Caco-2 (cell line): ENCODE data around the gene MACROD1. TPM values are rescaled to one million over a fixed set of nuclear protein-coding genes. Genes with fewer than 3 reads are reported as not detected.

Experiments
- BruUV-seq: library from RNA; stranded (reverse); fragments of 400-500 nt; replicated peaks from 2 replicates; lab custom pipeline; 2021; lab: Mats Ljungman, UMichigan
- CTCF ChIA-PET: fragments of 300-600 bp; sonication (Branson Sonifier 250); formaldehyde crosslinking; loops from one replicate; lab custom pipeline; 2022; ENCODE audit warnings: antibody characterized with exemption; lab: Charles Lee
- POLR2A ChIA-PET: fragments of 300-600 bp; sonication (Branson Sonifier 250); formaldehyde crosslinking; loops from one replicate; lab custom pipeline; 2022; ENCODE audit warnings: antibody characterized with exemption; lab: Charles Lee
- DNase-seq, 2 experiments: peaks; one replicate each; pipeline versions ENCODE4 v3.0.0 to v3.0.0-alpha.2; 2020 to 2022
- H3K27me3 ChIP-seq: replicated peaks from 2 replicates; pipeline ENCODE4 v1.6.0; 2011; ENCODE audit warnings: low read length; ENCODE audit not compliant: control insufficient read depth, insufficient read depth
- H3K36me3 ChIP-seq: 2 replicates; pipeline ENCODE4 v1.5.1; 2011; ENCODE audit warnings: low read length; ENCODE audit not compliant: control insufficient read depth, insufficient read depth
- H3K4me1 ChIP-seq: fragments of 250-450 bp; sonication (Bioruptor Pico); 2 replicates; pipeline ENCODE4 v1.5.1; 2020; ENCODE audit warnings: mild to moderate bottlenecking
- H3K4me3 ChIP-seq: 2 replicates; pipeline ENCODE4 v1.5.1; 2011; ENCODE audit warnings: low read depth, mild to moderate bottlenecking, control low read depth, low read length
- H3K9me3 ChIP-seq: fragments of 250-450 bp; sonication (Bioruptor Pico); 2 replicates; pipeline ENCODE4 v1.5.1; 2020; ENCODE audit warnings: mild to moderate bottlenecking, moderate library complexity
- H3K27ac Mint-ChIP-seq: one replicate; pipeline ENCODE4 v1.8.0; 2022; ENCODE audit warnings: mixed read lengths; ENCODE audit not compliant: unreplicated experiment
- H3K27me3 Mint-ChIP-seq: one replicate; pipeline ENCODE4 v1.8.0; 2022; ENCODE audit warnings: mixed read lengths; ENCODE audit not compliant: insufficient read depth, unreplicated experiment
- H3K36me3 Mint-ChIP-seq: one replicate; pipeline ENCODE4 v1.8.0; 2022; ENCODE audit warnings: mild to moderate bottlenecking, mixed read lengths; ENCODE audit not compliant: insufficient read depth, unreplicated experiment
- H3K4me1 Mint-ChIP-seq: one replicate; pipeline ENCODE4 v1.8.0; 2022; ENCODE audit warnings: low read depth, mixed read lengths; ENCODE audit not compliant: unreplicated experiment
- H3K4me3 Mint-ChIP-seq: one replicate; pipeline ENCODE4 v1.8.0; 2022; ENCODE audit warnings: mild to moderate bottlenecking, moderate library complexity, mixed read lengths; ENCODE audit not compliant: unreplicated experiment
- H3K9me3 Mint-ChIP-seq: one replicate; pipeline ENCODE4 v1.8.0; 2022; ENCODE audit warnings: mixed read lengths; ENCODE audit not compliant: unreplicated experiment
- intact Hi-C: fragments of 100-400 bp; cut with micrococcal nuclease; formaldehyde crosslinking; loops from one replicate; pipeline ENCODE4 v1.10.0; 2022; ENCODE audit not compliant: unreplicated experiment
- total RNA-seq: library from RNA; stranded (reverse); gene quantifications from 2 replicates; pipeline ENCODE4 v1.2.3, GENCODE V29; 2022
- TF ChIP-seq, protein P1 (sequence below), 2 experiments: fragments of 200-600 bp in 1 of 2; IDR thresholded peaks; 1 replicate in 1 of 2; 2 replicates in 1 of 2; pipeline versions ENCODE4 v1.5.1 to v1.8.0; 2011 to 2022; ENCODE audit warnings: antibody characterized with exemption in 1 of 2, control low read depth in 1 of 2, inconsistent platforms in 1 of 2, low read depth in 1 of 2, low read length in 1 of 2, mild to moderate bottlenecking in 1 of 2, moderate library complexity in 1 of 2; ENCODE audit not compliant: insufficient read depth in 1 of 2, severe bottlenecking in 1 of 2, unreplicated experiment in 1 of 2

The MACROD1 gene
- total RNA-seq, 1 experiment from 2014 or later, result 29.6 TPM

DNA sequence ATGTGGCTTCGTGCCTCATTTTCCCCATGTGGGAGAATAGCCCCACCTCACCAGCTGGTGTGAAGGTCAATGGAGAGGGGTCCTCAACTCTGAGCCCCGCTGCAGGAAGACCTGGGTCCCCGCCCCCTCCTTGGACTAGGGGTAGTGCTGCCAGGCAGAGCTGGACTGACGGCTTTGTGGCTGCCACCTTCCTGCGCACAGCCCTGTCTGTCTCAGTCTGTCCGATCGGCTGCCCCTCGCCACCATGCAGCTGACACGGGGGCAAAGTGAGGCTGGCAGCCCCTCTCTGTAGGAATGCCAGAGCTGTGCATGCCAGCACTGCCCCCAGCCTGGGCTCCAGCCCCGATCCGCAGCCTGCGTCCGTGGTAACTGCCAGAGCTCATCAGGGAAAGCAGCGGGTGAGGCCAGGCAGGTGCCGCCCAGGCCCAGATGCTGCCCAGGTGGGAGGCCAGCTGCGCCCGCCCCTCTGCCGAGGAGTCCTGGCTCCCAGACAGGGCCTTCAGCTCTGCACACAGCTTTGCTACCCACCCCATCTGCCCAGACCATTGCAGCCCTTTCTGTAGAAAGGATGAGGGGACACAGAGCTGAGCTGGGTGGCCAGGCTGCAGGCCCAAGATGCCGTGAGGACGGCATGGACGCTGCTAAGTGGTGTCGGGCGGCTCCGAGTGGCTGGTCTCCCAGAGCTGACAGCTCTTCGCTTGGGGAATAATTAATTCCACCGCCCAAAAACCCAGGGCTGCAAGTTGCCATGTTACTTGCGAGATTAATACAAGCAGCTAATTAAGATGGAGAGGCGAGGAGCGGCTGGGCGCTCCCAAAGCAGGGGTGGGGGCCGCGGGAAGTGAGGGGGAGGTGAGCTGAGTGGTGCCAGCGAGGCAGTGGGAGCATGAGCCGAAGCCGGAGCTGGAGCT lies 149.7 kb downstream of the MACROD1 start:
- BruUV-seq, result no TSS peak
- CTCF ChIA-PET, result no interaction called here

DNA sequence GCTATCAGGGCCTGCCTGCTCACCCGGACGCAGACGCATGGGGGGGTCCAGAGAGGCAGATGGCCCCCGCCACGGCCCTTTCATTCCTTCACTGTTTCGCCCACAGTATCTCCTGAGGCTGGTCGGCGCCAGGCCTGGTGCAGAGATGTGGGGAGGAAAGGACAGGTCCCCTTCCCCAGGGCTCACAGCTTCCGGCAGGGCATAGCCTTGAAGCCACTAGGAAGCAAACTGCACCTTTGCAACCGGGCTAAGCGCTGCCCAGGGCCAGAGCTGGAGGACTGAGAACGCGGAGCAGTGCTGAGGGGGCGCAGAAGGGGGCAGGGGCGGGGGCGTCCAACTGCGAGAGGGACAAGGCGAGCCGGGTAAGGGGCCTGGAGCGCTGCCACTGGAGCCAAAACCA lies 150.4 kb downstream of the MACROD1 start:
- no peak overlapping the region for H3K27ac Mint-ChIP-seq
- H3K36me3 Mint-ChIP-seq, result peaks cover 20% of the 10 kb centered on the region
- H3K9me3 Mint-ChIP-seq, result no peaks in the 10 kb centered on the region
- POLR2A ChIA-PET, result no interaction called here
- CTCF ChIA-PET, result no interaction called here
- TF ChIP-seq, protein P1, sequence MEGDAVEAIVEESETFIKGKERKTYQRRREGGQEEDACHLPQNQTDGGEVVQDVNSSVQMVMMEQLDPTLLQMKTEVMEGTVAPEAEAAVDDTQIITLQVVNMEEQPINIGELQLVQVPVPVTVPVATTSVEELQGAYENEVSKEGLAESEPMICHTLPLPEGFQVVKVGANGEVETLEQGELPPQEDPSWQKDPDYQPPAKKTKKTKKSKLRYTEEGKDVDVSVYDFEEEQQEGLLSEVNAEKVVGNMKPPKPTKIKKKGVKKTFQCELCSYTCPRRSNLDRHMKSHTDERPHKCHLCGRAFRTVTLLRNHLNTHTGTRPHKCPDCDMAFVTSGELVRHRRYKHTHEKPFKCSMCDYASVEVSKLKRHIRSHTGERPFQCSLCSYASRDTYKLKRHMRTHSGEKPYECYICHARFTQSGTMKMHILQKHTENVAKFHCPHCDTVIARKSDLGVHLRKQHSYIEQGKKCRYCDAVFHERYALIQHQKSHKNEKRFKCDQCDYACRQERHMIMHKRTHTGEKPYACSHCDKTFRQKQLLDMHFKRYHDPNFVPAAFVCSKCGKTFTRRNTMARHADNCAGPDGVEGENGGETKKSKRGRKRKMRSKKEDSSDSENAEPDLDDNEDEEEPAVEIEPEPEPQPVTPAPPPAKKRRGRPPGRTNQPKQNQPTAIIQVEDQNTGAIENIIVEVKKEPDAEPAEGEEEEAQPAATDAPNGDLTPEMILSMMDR (IDR thresholded peaks at IDR 0.05; ENCODE audit: insufficient read depth in 1 of 2, low read depth in 1 of 2, low read length in 1 of 2, severe bottlenecking in 1 of 2, unreplicated experiment in 1 of 2), result no peak
- no peaks in the 10 kb centered on the region for H3K4me1 Mint-ChIP-seq
- H3K4me3 ChIP-seq, result no peak overlapping the region
- H3K4me1 ChIP-seq, result no peaks in the 10 kb centered on the region
- H3K27me3 ChIP-seq, result no peaks in the 10 kb centered on the region
- BruUV-seq, result no TSS peak
- DNase-seq, result no peak
- intact Hi-C loops, result no loop called here
- no peaks in the 10 kb centered on the region for H3K9me3 ChIP-seq
- H3K4me3 Mint-ChIP-seq, result no peak overlapping the region
- no peaks in the 10 kb centered on the region for H3K27me3 Mint-ChIP-seq
- no peaks in the 10 kb centered on the region for H3K36me3 ChIP-seq

More for the DNA sequence above, 149.7 kb downstream of the MACROD1 start:
- Mint-ChIP-seq H3K27me3 (no peaks in the 10 kb centered on the region), H3K4me3 (no peak overlapping the region), H3K27ac (no peak overlapping the region), H3K4me1 (no peaks in the 10 kb centered on the region), H3K9me3 (no peaks in the 10 kb centered on the region), H3K36me3 (peaks cover 13% of the 10 kb centered on the region)
- Histone ChIP-seq H3K4me1 (no peaks in the 10 kb centered on the region), H3K4me3 (no peak overlapping the region), H3K36me3 (no peaks in the 10 kb centered on the region), H3K27me3 (no peaks in the 10 kb centered on the region), H3K9me3 (no peaks in the 10 kb centered on the region)
- DNase-seq, result no peak
- intact Hi-C loops, result no loop called here
- POLR2A ChIA-PET, result no interaction called here
- TF ChIP-seq, protein P1 (IDR thresholded peaks at IDR 0.05; ENCODE audit: insufficient read depth in 1 of 2, low read depth in 1 of 2, low read length in 1 of 2, severe bottlenecking in 1 of 2, unreplicated experiment in 1 of 2), result no peak

DNA sequence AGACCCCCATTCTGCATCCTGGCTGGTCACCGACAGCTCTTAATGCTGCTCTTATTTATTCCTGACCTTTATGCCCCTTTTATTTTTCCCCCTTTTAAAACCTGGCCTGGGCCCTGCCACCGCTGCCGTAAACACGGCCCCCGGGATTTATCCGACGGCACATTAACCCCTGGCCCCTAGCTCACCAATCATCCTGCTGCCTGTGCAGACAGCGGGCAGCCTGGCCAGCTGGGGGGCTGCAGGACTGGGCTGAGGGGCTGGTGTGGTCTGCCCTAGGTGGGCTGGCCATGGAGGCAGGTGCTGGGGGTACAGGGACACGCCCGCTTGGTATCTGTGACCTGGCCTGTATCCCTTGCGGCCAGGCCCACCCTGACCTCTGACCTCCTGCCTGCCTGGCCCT lies 151.6 kb downstream of the MACROD1 start:
- no peaks in the 10 kb centered on the region for H3K36me3 ChIP-seq
- no peaks in the 10 kb centered on the region for H3K4me1 ChIP-seq
- H3K27me3 Mint-ChIP-seq, result no peaks in the 10 kb centered on the region
- H3K4me3 ChIP-seq, result no peak overlapping the region
- no TSS peak for BruUV-seq
- intact Hi-C loops, result no loop called here
- H3K4me3 Mint-ChIP-seq, result no peak overlapping the region
- H3K27ac Mint-ChIP-seq, result no peak overlapping the region
- no peaks in the 10 kb centered on the region for H3K27me3 ChIP-seq
- no peaks in the 10 kb centered on the region for H3K4me1 Mint-ChIP-seq
- H3K9me3 Mint-ChIP-seq, result no peaks in the 10 kb centered on the region
- TF ChIP-seq, protein P1 (IDR thresholded peaks at IDR 0.05; ENCODE audit: insufficient read depth in 1 of 2, low read depth in 1 of 2, low read length in 1 of 2, severe bottlenecking in 1 of 2, unreplicated experiment in 1 of 2), result no peak
- peaks cover 27% of the 10 kb centered on the region for H3K36me3 Mint-ChIP-seq
- no peaks in the 10 kb centered on the region for H3K9me3 ChIP-seq
- CTCF ChIA-PET, result no interaction called here
- POLR2A ChIA-PET, result no interaction called here
- DNase-seq, result no peak
